Mammary epithelial cell (primary cell): ENCODE results near the gene AK9.

Source experiments
- EZH2 ChIP-seq: IDR thresholded peaks from 2 replicates; pipeline ENCODE4 v1.6.1; 2012; ENCODE audit warnings: low read length, inconsistent platforms, borderline replicate concordance
- TF ChIP-seq, protein P1 (sequence below), 2 donors: IDR thresholded peaks in 1 of 2; conservative IDR thresholded peaks in 1 of 2; 2 replicates each; pipeline ENCODE4 v1.5.1; 2011 to 2012; ENCODE audit warnings: inconsistent platforms in 2 of 2, low read length in 2 of 2, mild to moderate bottlenecking in 2 of 2, control low read depth in 1 of 2, low read depth in 1 of 2; ENCODE audit not compliant: insufficient read depth in 1 of 2; ENCODE audit errors: extremely low read depth in 1 of 2

DNA sequence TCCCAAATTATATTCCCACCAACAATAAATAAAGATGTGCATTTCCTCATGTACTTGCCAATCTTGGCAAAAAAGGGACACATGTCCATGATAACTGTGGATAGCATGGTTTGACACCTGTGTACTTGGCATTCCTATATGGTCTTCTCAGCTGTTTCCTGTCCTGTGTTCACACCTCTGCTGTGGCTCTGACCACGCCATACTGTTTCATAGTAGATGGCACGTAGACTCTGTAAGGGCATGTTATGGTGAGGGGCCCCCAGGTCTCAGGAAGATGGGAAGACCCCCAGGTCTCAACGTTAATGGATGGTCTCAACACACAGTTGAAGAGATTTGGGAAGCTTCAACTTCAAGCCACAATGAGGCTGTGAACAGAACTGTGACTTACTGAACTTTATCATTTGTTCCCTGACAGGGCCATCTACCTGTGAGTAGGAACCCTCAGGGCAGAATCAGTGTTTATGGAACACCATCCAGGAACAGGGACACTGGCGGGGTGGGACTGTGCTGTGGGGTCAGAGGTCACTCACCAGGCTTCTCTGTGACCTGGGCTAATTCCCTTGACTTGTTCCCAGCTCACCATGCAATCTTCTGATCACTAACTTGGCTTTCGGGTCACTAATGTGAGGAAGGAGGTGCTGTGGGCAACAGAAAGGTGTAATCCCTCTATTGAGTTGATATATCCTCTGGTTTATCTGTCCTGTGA lies 219.7 kb downstream of the AK9 start:
- TF ChIP-seq, protein P1, sequence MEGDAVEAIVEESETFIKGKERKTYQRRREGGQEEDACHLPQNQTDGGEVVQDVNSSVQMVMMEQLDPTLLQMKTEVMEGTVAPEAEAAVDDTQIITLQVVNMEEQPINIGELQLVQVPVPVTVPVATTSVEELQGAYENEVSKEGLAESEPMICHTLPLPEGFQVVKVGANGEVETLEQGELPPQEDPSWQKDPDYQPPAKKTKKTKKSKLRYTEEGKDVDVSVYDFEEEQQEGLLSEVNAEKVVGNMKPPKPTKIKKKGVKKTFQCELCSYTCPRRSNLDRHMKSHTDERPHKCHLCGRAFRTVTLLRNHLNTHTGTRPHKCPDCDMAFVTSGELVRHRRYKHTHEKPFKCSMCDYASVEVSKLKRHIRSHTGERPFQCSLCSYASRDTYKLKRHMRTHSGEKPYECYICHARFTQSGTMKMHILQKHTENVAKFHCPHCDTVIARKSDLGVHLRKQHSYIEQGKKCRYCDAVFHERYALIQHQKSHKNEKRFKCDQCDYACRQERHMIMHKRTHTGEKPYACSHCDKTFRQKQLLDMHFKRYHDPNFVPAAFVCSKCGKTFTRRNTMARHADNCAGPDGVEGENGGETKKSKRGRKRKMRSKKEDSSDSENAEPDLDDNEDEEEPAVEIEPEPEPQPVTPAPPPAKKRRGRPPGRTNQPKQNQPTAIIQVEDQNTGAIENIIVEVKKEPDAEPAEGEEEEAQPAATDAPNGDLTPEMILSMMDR (conservative IDR thresholded peaks at IDR 0.05 in 1 of 2, IDR thresholded peaks at IDR 0.05 in 1 of 2; ENCODE audit: extremely low read depth in 1 of 2, insufficient read depth in 1 of 2, low read depth in 1 of 2, low read length in 2 of 2), result no peak
- TF ChIP-seq EZH2, result no peak
